HepG2 (cell line): ENCODE measurements around the gene FAF2. TPM values are rescaled to one million over a fixed set of nuclear protein-coding genes. Genes with fewer than 3 reads are reported as not detected.

Experiments
- ATAC-seq: fragments of 200-7000 bp; cut with Tn5 transposase; 3 replicates; pipeline ENCODE4 v1.9.1; 2020; ENCODE audit warnings: mild to moderate bottlenecking, moderate library complexity
- BruUV-seq: library from RNA; stranded (reverse); fragments of 400-500 nt; replicated peaks from 2 replicates; lab custom pipeline; 2021; lab: Mats Ljungman, UMichigan
- CTCF ChIA-PET: fragments of 300-600 bp; formaldehyde crosslinking; extraction: SDS; loops from one replicate; lab custom pipeline; 2021; ENCODE audit warnings: low total read pairs, inconsistent platforms, low intra/inter-chr PET ratio; lab: Yijun Ruan, JAX
- POLR2A ChIA-PET: fragments of 350-600 bp; sonication (Branson Sonifier 250); formaldehyde crosslinking; loops from one replicate; lab custom pipeline; 2020; ENCODE audit warnings: antibody characterized with exemption, inconsistent platforms; lab: Yijun Ruan, JAX
- DNase-seq: peaks from one replicate; pipeline ENCODE4 v3.0.0-alpha.2; 2015; ENCODE audit warnings: low spot score
- FAIRE-seq: peaks from 3 replicates; lab custom pipeline; 2011; peaks lifted over from hg19 to GRCh38; lab: Jason Lieb, UNC
- H2AFZ ChIP-seq: one replicate; pipeline ENCODE4 v1.6.1; 2011; ENCODE audit warnings: low read length, inconsistent platforms
- H3K27ac ChIP-seq: fragments of 300-600 bp; 3 replicates; pipeline ENCODE4 v1.8.0; 2011; ENCODE audit warnings: mixed run types, mild to moderate bottlenecking, mixed read lengths, low read length, inconsistent platforms; ENCODE audit not compliant: insufficient read depth; ENCODE audit errors: extremely low read length
- H3K27me3 ChIP-seq, 2 experiments: fragments of 200-600 bp in 1 of 2; 2 replicates in 1 of 2; 3 replicates in 1 of 2; pipeline versions ENCODE4 v1.6.0 to v1.8.0; 2011; ENCODE audit warnings: low read length in 2 of 2, mild to moderate bottlenecking in 2 of 2, moderate library complexity in 2 of 2, inconsistent platforms in 1 of 2; ENCODE audit not compliant: insufficient read depth in 2 of 2, control insufficient read depth in 1 of 2
- H3K36me3 ChIP-seq, 2 experiments: fragments of 200-600 bp in 1 of 2; replicated peaks in 1 of 2; 2 replicates in 1 of 2; 3 replicates in 1 of 2; pipeline versions ENCODE4 v1.5.1 to v1.8.0; 2011; ENCODE audit warnings: low read length in 2 of 2, inconsistent platforms in 1 of 2; ENCODE audit not compliant: insufficient read depth in 2 of 2, control insufficient read depth in 1 of 2
- H3K4me1 ChIP-seq: 2 replicates; pipeline ENCODE4 v1.5.1; 2012; ENCODE audit warnings: low read length, inconsistent platforms; ENCODE audit not compliant: insufficient read depth
- H3K4me2 ChIP-seq: 2 replicates; pipeline ENCODE4 v1.6.0; 2011; ENCODE audit warnings: low read depth, low read length, inconsistent platforms
- H3K4me3 ChIP-seq, 3 experiments: fragments of 200-600 bp in 1 of 3; sonication (generic), shearing (Covaris generic) in 1 of 3; replicated peaks in 1 of 3; 2 replicates each; pipeline ENCODE4 v1.5.1; 2011 to 2016; ENCODE audit warnings: low read length in 3 of 3, inconsistent platforms in 2 of 3, low read depth in 2 of 3, mild to moderate bottlenecking in 2 of 3, control low read depth in 1 of 3, mixed read lengths in 1 of 3; ENCODE audit not compliant: insufficient read depth in 1 of 3
- H3K79me2 ChIP-seq: one replicate; pipeline ENCODE4 v1.6.1; 2011; ENCODE audit warnings: low read length, inconsistent platforms; ENCODE audit not compliant: insufficient read depth
- H3K9ac ChIP-seq: 2 replicates; pipeline ENCODE4 v1.6.0; 2011; ENCODE audit warnings: mild to moderate bottlenecking, low read depth, low read length, inconsistent platforms; ENCODE audit not compliant: insufficient read depth
- H3K9me3 ChIP-seq: 2 replicates; pipeline ENCODE4 v1.5.1; 2012; ENCODE audit warnings: mild to moderate bottlenecking, low read length
- H4K20me1 ChIP-seq: 2 replicates; pipeline ENCODE4 v1.6.0; 2011; ENCODE audit warnings: inconsistent platforms, mild to moderate bottlenecking, low read length, moderate library complexity; ENCODE audit not compliant: insufficient read depth
- EP300 ChIP-seq, 3 experiments: sonication (generic) in 1 of 3; formaldehyde crosslinking in 1 of 3; IDR thresholded peaks; 2 replicates each; pipeline versions ENCODE4 v1.5.1 to v1.6.1; 2011 to 2020; ENCODE audit warnings: low read depth in 2 of 3, low read length in 2 of 3, borderline replicate concordance in 1 of 3, improper control_type of control experiment in 1 of 3, mild to moderate bottlenecking in 1 of 3, missing genetic modification reagents in 1 of 3, moderate library complexity in 1 of 3
- FOSL2 ChIP-seq: sonication (generic); formaldehyde crosslinking; IDR thresholded peaks from 2 replicates; pipeline ENCODE4 v1.4.0; 2020; ENCODE audit warnings: missing genetic modification reagents
- NCOA1 ChIP-seq: sonication (generic); formaldehyde crosslinking; IDR thresholded peaks from 2 replicates; pipeline ENCODE4 v1.9.0; 2021; ENCODE audit warnings: missing genetic modification reagents
- SKI ChIP-seq: fragments of 450-650 bp; IDR thresholded peaks from one replicate; pipeline ENCODE4 v1.6.1; 2018; ENCODE audit warnings: mild to moderate bottlenecking; ENCODE audit not compliant: partially characterized antibody
- SOX5 ChIP-seq: IDR thresholded peaks from 2 replicates; pipeline ENCODE4 v1.6.1; 2016; ENCODE audit warnings: borderline replicate concordance
- ZFP1 ChIP-seq: IDR thresholded peaks from 2 replicates; pipeline ENCODE4 v1.6.1; 2016
- ZNF10 ChIP-seq: sonication (generic); formaldehyde crosslinking; IDR thresholded peaks from 2 replicates; pipeline ENCODE4 v1.4.0; 2020; ENCODE audit warnings: mild to moderate bottlenecking, low read depth, missing genetic modification reagents, borderline replicate concordance
- ZNF329 ChIP-seq: sonication (generic); formaldehyde crosslinking; IDR thresholded peaks from 2 replicates; pipeline ENCODE4 v1.9.0; 2021; ENCODE audit warnings: low read depth, mild to moderate bottlenecking, missing genetic modification reagents
- ZNF460 ChIP-seq: sonication (generic); formaldehyde crosslinking; IDR thresholded peaks from 2 replicates; pipeline ENCODE4 v1.5.1; 2020; ENCODE audit warnings: missing genetic modification reagents, mild to moderate bottlenecking, borderline replicate concordance
- WGBS: methylation state at CpG from one replicate; pipeline ENCODE4 v1.1.6; 2017; ENCODE audit warnings: low lambda C conversion rate; 5-methylcytosine and 5-hydroxymethylcytosine counted together
- in situ Hi-C: cut with HindIII; loops from 2 replicates; pipeline ENCODE4 v1.10.0; 2017; ENCODE audit warnings: low pct_unique_long_range_greater_than_20kb; ENCODE audit not compliant: extremely low pct_ligation_motif_present
- intact Hi-C: fragments of 100-400 bp; cut with micrococcal nuclease; formaldehyde crosslinking; loops from one replicate; pipeline ENCODE4 v1.10.0; 2022; ENCODE audit not compliant: unreplicated experiment
- polyA plus RNA-seq, 8 experiments: library from polyadenylated mRNA; depleted of rRNA in 3 of 8; stranded (reverse) in 7 of 8; unstranded in 1 of 8; fragments of >200 nt; fragmentation: Illumina TruSeq in 4 of 8; extraction: Trizol in 4 of 8; gene quantifications; 2 replicates each; pipeline versions ENCODE4 v1.2.1 to v1.2.3, GENCODE V29; 2011 to 2016; ENCODE audit warnings: low read depth in 4 of 8, missing spikeins in 1 of 8, mixed read lengths in 1 of 8; ENCODE audit not compliant: insufficient read depth in 1 of 8
- total RNA-seq, 5 experiments: library from RNA; depleted of rRNA; stranded (reverse); fragments of >200 nt; fragmentation: Illumina TruSeq; extraction: Trizol; gene quantifications; 2 replicates each; pipeline ENCODE4 v1.2.3, GENCODE V29; 2016; ENCODE audit warnings: low read depth in 1 of 5
- TF ChIP-seq, protein P1 (sequence below): sonication (generic); formaldehyde crosslinking; IDR thresholded peaks from 2 replicates; pipeline ENCODE4 v1.4.0; 2020; ENCODE audit warnings: missing genetic modification reagents
- TF ChIP-seq, protein P2 (sequence below): conservative IDR thresholded peaks from 2 replicates; pipeline ENCODE4 v1.6.1; 2018; ENCODE audit warnings: missing genetic modification reagents
- TF ChIP-seq, protein P3 (sequence below): sonication (generic); formaldehyde crosslinking; IDR thresholded peaks from 2 replicates; pipeline ENCODE4 v1.9.0; 2021; ENCODE audit warnings: missing genetic modification reagents, borderline replicate concordance
- TF ChIP-seq, protein P4 (sequence below): sonication (generic); formaldehyde crosslinking; conservative IDR thresholded peaks from 2 replicates; pipeline ENCODE4 v1.4.0; 2020; ENCODE audit warnings: missing genetic modification reagents
- TF ChIP-seq, protein P5 (sequence below): sonication (generic); formaldehyde crosslinking; IDR thresholded peaks from 2 replicates; pipeline ENCODE4 v1.4.0; 2020; ENCODE audit warnings: missing genetic modification reagents

FAF2 gene
- total and polyA plus RNA-seq, 2 of the 13 experiments (the other 11 are each of a cell fraction or from before 2014, with no cell fraction given): 27.8 to 34.3 TPM

DNA sequence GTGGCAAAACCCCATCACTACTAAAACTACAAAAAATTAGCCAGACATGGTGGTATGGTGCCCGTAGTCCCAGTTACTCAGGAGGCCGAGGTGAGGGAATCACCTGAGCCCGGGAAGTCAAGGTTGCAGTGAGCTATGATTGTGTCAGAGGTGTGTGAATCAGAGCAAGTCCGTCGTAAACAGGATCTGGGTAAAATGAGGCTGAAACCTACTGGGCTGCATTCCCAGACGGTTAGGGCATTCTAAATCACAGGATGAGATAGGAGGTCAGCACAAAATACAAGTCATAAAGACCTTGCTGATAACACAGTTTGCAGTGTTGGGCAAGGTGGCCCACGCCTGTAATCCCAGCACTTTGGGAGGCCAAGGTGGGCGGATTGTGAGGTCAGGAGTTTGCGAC, 29.9 kb upstream of the FAF2 start:
- in situ Hi-C loops (loop anchor here (5.0 to 10.0 kb wide), 2 partner anchors 67 to 119 kb away; partner anchors contain the start of gene RNF44), intact Hi-C loops (loop anchor here (10.0 kb wide), 1 partner anchor 67 kb away; no protein-coding TSS in a partner anchor)
- no peak for ATAC-seq
- peak; percentile 42 for FAIRE-seq
- DNase-seq: peak; percentile 84
- H3K79me2 ChIP-seq: no peaks in the 10 kb centered on the region
- ChIA-PET POLR2A (interaction anchor here (0.6 to 2.3 kb wide), 3 partner anchors 58 to 119 kb away, joined by 3 to 15 read pairs (median 5); partner anchors contain the start of gene RNF44), CTCF (no interaction called here)
- 0% methylated on average over 9 of the region's 9 CpGs for WGBS
- H3K9me3 ChIP-seq: no peaks in the 10 kb centered on the region
- no peak overlapping the region for H3K27ac ChIP-seq
- H3K27me3 ChIP-seq: no peaks in the 10 kb centered on the region
- H3K4me3 ChIP-seq: no peak overlapping the region; a peak in 1 of 6 replicates
- H3K9ac ChIP-seq: no peak overlapping the region
- BruUV-seq: no TSS peak
- no peak overlapping the region for H2AFZ ChIP-seq
- peaks cover 32% of the 10 kb centered on the region for H3K4me1 ChIP-seq
- H4K20me1 ChIP-seq: no peaks in the 10 kb centered on the region
- peak overlapping the region; percentile 39 for H3K4me2 ChIP-seq
- no peaks in the 10 kb centered on the region for H3K36me3 ChIP-seq
- TF ChIP-seq, protein P1, sequence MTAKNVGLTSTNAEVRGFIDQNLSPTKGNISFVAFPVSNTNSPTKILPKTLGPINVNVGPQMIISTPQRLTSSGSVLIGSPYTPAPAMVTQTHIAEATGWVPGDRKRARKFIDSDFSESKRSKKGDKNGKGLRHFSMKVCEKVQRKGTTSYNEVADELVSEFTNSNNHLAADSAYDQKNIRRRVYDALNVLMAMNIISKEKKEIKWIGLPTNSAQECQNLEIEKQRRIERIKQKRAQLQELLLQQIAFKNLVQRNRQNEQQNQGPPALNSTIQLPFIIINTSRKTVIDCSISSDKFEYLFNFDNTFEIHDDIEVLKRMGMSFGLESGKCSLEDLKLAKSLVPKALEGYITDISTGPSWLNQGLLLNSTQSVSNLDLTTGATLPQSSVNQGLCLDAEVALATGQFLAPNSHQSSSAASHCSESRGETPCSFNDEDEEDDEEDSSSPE (CRISPR knock-in tag): no peak
- TF ChIP-seq SKI (peak; percentile 95), ZFP1 (no peak), FOSL2 (CRISPR knock-in tag) (peak; percentile 80), SOX5 (CRISPR knock-in tag) (peak; percentile 31; the same call in 1 of the 2 replicates), ZNF460 (peak; percentile 38; the same call in 1 of the 2 replicates), EP300 (IDR thresholded peaks at IDR 0.05; ENCODE audit: low read depth in 2 of 2, low read length in 2 of 2) (0 out of 4 replicates have a peak, but pooled peaks of 1 of the 2 experiments have one; percentile 15), EP300 (CRISPR knock-in tag; IDR thresholded peaks at IDR 0.05; ENCODE audit: borderline replicate concordance) (peak; percentile 31; the same call in 1 of the 2 replicates), NCOA1 (CRISPR knock-in tag) (no peak), ZNF329 (CRISPR knock-in tag) (no peak), ZNF10 (CRISPR knock-in tag) (no peak)
- TF ChIP-seq, protein P2, sequence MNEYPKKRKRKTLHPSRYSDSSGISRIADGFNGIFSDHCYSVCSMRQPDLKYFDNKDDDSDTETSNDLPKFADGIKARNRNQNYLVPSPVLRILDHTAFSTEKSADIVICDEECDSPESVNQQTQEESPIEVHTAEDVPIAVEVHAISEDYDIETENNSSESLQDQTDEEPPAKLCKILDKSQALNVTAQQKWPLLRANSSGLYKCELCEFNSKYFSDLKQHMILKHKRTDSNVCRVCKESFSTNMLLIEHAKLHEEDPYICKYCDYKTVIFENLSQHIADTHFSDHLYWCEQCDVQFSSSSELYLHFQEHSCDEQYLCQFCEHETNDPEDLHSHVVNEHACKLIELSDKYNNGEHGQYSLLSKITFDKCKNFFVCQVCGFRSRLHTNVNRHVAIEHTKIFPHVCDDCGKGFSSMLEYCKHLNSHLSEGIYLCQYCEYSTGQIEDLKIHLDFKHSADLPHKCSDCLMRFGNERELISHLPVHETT: no peak
- TF ChIP-seq, protein P3, sequence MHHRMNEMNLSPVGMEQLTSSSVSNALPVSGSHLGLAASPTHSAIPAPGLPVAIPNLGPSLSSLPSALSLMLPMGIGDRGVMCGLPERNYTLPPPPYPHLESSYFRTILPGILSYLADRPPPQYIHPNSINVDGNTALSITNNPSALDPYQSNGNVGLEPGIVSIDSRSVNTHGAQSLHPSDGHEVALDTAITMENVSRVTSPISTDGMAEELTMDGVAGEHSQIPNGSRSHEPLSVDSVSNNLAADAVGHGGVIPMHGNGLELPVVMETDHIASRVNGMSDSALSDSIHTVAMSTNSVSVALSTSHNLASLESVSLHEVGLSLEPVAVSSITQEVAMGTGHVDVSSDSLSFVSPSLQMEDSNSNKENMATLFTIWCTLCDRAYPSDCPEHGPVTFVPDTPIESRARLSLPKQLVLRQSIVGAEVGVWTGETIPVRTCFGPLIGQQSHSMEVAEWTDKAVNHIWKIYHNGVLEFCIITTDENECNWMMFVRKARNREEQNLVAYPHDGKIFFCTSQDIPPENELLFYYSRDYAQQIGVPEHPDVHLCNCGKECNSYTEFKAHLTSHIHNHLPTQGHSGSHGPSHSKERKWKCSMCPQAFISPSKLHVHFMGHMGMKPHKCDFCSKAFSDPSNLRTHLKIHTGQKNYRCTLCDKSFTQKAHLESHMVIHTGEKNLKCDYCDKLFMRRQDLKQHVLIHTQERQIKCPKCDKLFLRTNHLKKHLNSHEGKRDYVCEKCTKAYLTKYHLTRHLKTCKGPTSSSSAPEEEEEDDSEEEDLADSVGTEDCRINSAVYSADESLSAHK (CRISPR knock-in tag): no peak
- TF ChIP-seq, protein P4, sequence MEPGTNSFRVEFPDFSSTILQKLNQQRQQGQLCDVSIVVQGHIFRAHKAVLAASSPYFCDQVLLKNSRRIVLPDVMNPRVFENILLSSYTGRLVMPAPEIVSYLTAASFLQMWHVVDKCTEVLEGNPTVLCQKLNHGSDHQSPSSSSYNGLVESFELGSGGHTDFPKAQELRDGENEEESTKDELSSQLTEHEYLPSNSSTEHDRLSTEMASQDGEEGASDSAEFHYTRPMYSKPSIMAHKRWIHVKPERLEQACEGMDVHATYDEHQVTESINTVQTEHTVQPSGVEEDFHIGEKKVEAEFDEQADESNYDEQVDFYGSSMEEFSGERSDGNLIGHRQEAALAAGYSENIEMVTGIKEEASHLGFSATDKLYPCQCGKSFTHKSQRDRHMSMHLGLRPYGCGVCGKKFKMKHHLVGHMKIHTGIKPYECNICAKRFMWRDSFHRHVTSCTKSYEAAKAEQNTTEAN (CRISPR knock-in tag): peak; percentile 63; the same call in 1 of the 2 replicates
- TF ChIP-seq, protein P5, sequence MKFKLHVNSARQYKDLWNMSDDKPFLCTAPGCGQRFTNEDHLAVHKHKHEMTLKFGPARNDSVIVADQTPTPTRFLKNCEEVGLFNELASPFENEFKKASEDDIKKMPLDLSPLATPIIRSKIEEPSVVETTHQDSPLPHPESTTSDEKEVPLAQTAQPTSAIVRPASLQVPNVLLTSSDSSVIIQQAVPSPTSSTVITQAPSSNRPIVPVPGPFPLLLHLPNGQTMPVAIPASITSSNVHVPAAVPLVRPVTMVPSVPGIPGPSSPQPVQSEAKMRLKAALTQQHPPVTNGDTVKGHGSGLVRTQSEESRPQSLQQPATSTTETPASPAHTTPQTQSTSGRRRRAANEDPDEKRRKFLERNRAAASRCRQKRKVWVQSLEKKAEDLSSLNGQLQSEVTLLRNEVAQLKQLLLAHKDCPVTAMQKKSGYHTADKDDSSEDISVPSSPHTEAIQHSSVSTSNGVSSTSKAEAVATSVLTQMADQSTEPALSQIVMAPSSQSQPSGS: peak; percentile 45; the same call in 1 of the 2 replicates
